ENCODE measurements around the gene CWC27. TPM values are rescaled to one million over a fixed set of nuclear protein-coding genes. Genes with fewer than 3 reads are reported as not detected.

CWC27 gene
- total RNA-seq, 1 experiment from 2014 or later: 27.7 TPM

- no peak overlapping the region for H3K27ac ChIP-seq
- H3K9me3 ChIP-seq (replicated peaks): no peaks in the 10 kb centered on the region
- H3K27me3 ChIP-seq (replicated peaks): no peaks in the 10 kb centered on the region
- H3K4me3 ChIP-seq: no peak overlapping the region
- peaks cover 31% of the 10 kb centered on the region for H3K36me3 ChIP-seq
- H3K4me1 ChIP-seq (replicated peaks): peaks cover 12% of the 10 kb centered on the region
- no peak for DNase-seq (ENCODE audit: low read depth in 1 of 2, low spot score in 2 of 2)
Observed at GRCh38 chr5:64766941-64767340, 1.8 kb upstream of the CWC27 start.

- H3K27ac ChIP-seq: peak overlapping the region; percentile 96
- H3K36me3 ChIP-seq: peaks cover 31% of the 10 kb centered on the region
- H3K4me3 ChIP-seq: peak overlapping the region; percentile 61
- H3K9me3 ChIP-seq (replicated peaks): no peaks in the 10 kb centered on the region
- DNase-seq (ENCODE audit: low read depth in 1 of 2, low spot score in 2 of 2): no peak
- peaks cover 12% of the 10 kb centered on the region for H3K4me1 ChIP-seq (replicated peaks)
- H3K27me3 ChIP-seq (replicated peaks): no peaks in the 10 kb centered on the region
Observed at GRCh38 chr5:64767959-64768357, 772 bp upstream of the CWC27 start.

GRCh38 chr5:64769855-64770254 is 1.1 kb downstream of the CWC27 start:
- Histone ChIP-seq H3K27ac (no peak overlapping the region), H3K4me1 (replicated peaks) (peaks cover 12% of the 10 kb centered on the region), H3K4me3 (peak overlapping the region; percentile 61), H3K27me3 (replicated peaks) (no peaks in the 10 kb centered on the region), H3K9me3 (replicated peaks) (no peaks in the 10 kb centered on the region), H3K36me3 (peaks cover 20% of the 10 kb centered on the region)
- DNase-seq (ENCODE audit: low read depth in 1 of 2, low spot score in 2 of 2): no peak

- Histone ChIP-seq H3K27me3 (replicated peaks) (no peaks in the 10 kb centered on the region), H3K27ac (no peak overlapping the region), H3K4me3 (no peak overlapping the region), H3K4me1 (replicated peaks) (peaks cover 12% of the 10 kb centered on the region), H3K9me3 (replicated peaks) (no peaks in the 10 kb centered on the region), H3K36me3 (peaks cover 11% of the 10 kb centered on the region)
- no peak for DNase-seq (ENCODE audit: low read depth in 1 of 2, low spot score in 2 of 2)
Observed at GRCh38 chr5:64771736-64772135, 3.0 kb downstream of the CWC27 start.

GRCh38 chr5:64773533-64773932 is 4.8 kb downstream of the CWC27 start:
- Histone ChIP-seq H3K27ac (no peak overlapping the region), H3K9me3 (replicated peaks) (no peaks in the 10 kb centered on the region), H3K27me3 (replicated peaks) (no peaks in the 10 kb centered on the region), H3K4me1 (replicated peaks) (peaks cover 6% of the 10 kb centered on the region; the same call in 1 of the 2 replicates), H3K36me3 (peaks cover 6% of the 10 kb centered on the region), H3K4me3 (no peak overlapping the region)
- DNase-seq (ENCODE audit: low read depth in 1 of 2, low spot score in 2 of 2): no peak

- DNase-seq (ENCODE audit: low read depth in 1 of 2, low spot score in 2 of 2): no peak
- peaks cover 6% of the 10 kb centered on the region for H3K36me3 ChIP-seq
- no peak overlapping the region for H3K27ac ChIP-seq
- no peak overlapping the region for H3K4me3 ChIP-seq
- H3K9me3 ChIP-seq (replicated peaks): no peaks in the 10 kb centered on the region
- H3K27me3 ChIP-seq (replicated peaks): no peaks in the 10 kb centered on the region
- H3K4me1 ChIP-seq (replicated peaks): no peaks in the 10 kb centered on the region; the same call in 1 of the 2 replicates
Observed at GRCh38 chr5:64775291-64775690, 6.6 kb downstream of the CWC27 start.

GRCh38 chr5:64784451-64785025 is 15.8 kb downstream of the CWC27 start:
- peak; percentile 46 to 67 for DNase-seq (ENCODE audit: low read depth in 1 of 2, low spot score in 2 of 2)
- Histone ChIP-seq H3K4me3 (no peak overlapping the region), H3K9me3 (replicated peaks) (no peaks in the 10 kb centered on the region), H3K27me3 (replicated peaks) (no peaks in the 10 kb centered on the region), H3K36me3 (peaks cover 3% of the 10 kb centered on the region), H3K27ac (no peak overlapping the region), H3K4me1 (replicated peaks) (no peaks in the 10 kb centered on the region)

GRCh38 chr5:64786372-64786771 is 17.6 kb downstream of the CWC27 start:
- no peak overlapping the region for H3K4me3 ChIP-seq
- no peak for DNase-seq (ENCODE audit: low read depth in 1 of 2, low spot score in 2 of 2)
- no peaks in the 10 kb centered on the region for H3K27me3 ChIP-seq (replicated peaks)
- no peak overlapping the region for H3K27ac ChIP-seq
- no peaks in the 10 kb centered on the region for H3K9me3 ChIP-seq (replicated peaks)
- peaks cover 3% of the 10 kb centered on the region for H3K36me3 ChIP-seq
- H3K4me1 ChIP-seq (replicated peaks): peaks cover 9% of the 10 kb centered on the region

- no peak overlapping the region for H3K27ac ChIP-seq
- H3K4me3 ChIP-seq: no peak overlapping the region
- no peaks in the 10 kb centered on the region for H3K9me3 ChIP-seq (replicated peaks)
- no peaks in the 10 kb centered on the region for H3K27me3 ChIP-seq (replicated peaks)
- peaks cover 3% of the 10 kb centered on the region for H3K36me3 ChIP-seq
- DNase-seq (ENCODE audit: low read depth in 1 of 2, low spot score in 2 of 2): no peak
- peaks cover 9% of the 10 kb centered on the region for H3K4me1 ChIP-seq (replicated peaks)
Observed at GRCh38 chr5:64788156-64788555, 19.4 kb downstream of the CWC27 start.

- peak in 1 of 2 experiments; percentile 28 for DNase-seq (ENCODE audit: low read depth in 1 of 2, low spot score in 2 of 2)
- H3K27ac ChIP-seq: 0 out of 2 replicates have a peak overlapping the region, but pooled peaks have one; percentile 10
- H3K36me3 ChIP-seq: peaks cover 3% of the 10 kb centered on the region; the same call in 1 of the 2 replicates
- H3K27me3 ChIP-seq (replicated peaks): no peaks in the 10 kb centered on the region
- H3K9me3 ChIP-seq (replicated peaks): no peaks in the 10 kb centered on the region
- no peak overlapping the region for H3K4me3 ChIP-seq
- peaks cover 9% of the 10 kb centered on the region for H3K4me1 ChIP-seq (replicated peaks)
Observed at GRCh38 chr5:64789457-64789856, 20.7 kb downstream of the CWC27 start.

- no peak for DNase-seq (ENCODE audit: low read depth in 1 of 2, low spot score in 2 of 2)
Observed at GRCh38 chr5:64790210-64790609, 21.5 kb downstream of the CWC27 start.

GRCh38 chr5:64792469-64792868 is 23.7 kb downstream of the CWC27 start:
- no peaks in the 10 kb centered on the region for H3K36me3 ChIP-seq
- H3K4me3 ChIP-seq: no peak overlapping the region
- no peak for DNase-seq (ENCODE audit: low read depth in 1 of 2, low spot score in 2 of 2)
- peaks cover 9% of the 10 kb centered on the region for H3K4me1 ChIP-seq (replicated peaks)
- H3K27me3 ChIP-seq (replicated peaks): no peaks in the 10 kb centered on the region
- no peak overlapping the region for H3K27ac ChIP-seq
- no peaks in the 10 kb centered on the region for H3K9me3 ChIP-seq (replicated peaks)

More at GRCh38 chr5:64790210-64790609, 21.5 kb downstream of the CWC27 start:
- peaks cover 9% of the 10 kb centered on the region for H3K4me1 ChIP-seq (replicated peaks)
- H3K27me3 ChIP-seq (replicated peaks): no peaks in the 10 kb centered on the region
- no peaks in the 10 kb centered on the region for H3K9me3 ChIP-seq (replicated peaks)
- no peaks in the 10 kb centered on the region for H3K36me3 ChIP-seq
- no peak overlapping the region for H3K4me3 ChIP-seq
- no peak overlapping the region for H3K27ac ChIP-seq

GRCh38 chr5:64794053-64794770 is 25.5 kb downstream of the CWC27 start:
- no peak overlapping the region for H3K27ac ChIP-seq
- no peak for DNase-seq (ENCODE audit: low read depth in 1 of 2, low spot score in 2 of 2)
- no peaks in the 10 kb centered on the region for H3K36me3 ChIP-seq
- no peak overlapping the region for H3K4me3 ChIP-seq
- H3K27me3 ChIP-seq (replicated peaks): no peaks in the 10 kb centered on the region
- H3K9me3 ChIP-seq (replicated peaks): no peaks in the 10 kb centered on the region
- peaks cover 9% of the 10 kb centered on the region for H3K4me1 ChIP-seq (replicated peaks)

GRCh38 chr5:64796301-64796700 is 27.6 kb downstream of the CWC27 start:
- H3K4me3 ChIP-seq: no peak overlapping the region
- no peaks in the 10 kb centered on the region for H3K9me3 ChIP-seq (replicated peaks)
- H3K4me1 ChIP-seq (replicated peaks): no peaks in the 10 kb centered on the region
- H3K27ac ChIP-seq: no peak overlapping the region
- H3K27me3 ChIP-seq (replicated peaks): no peaks in the 10 kb centered on the region
- no peaks in the 10 kb centered on the region for H3K36me3 ChIP-seq
- DNase-seq (ENCODE audit: low read depth in 1 of 2, low spot score in 2 of 2): no peak
